PC-9 (cell line): ENCODE data around the gene RTBDN.

Experiments
- CTCF ChIP-seq: fragments of 200-600 bp; sonication (generic); conservative IDR thresholded peaks from 2 replicates; pipeline ENCODE4 v1.6.1; 2017; ENCODE audit warnings: mixed run types, antibody characterized with exemption, mild to moderate bottlenecking, moderate library complexity
- EZH2 ChIP-seq: fragments of 200-600 bp; sonication (generic); IDR thresholded peaks from 2 replicates; pipeline ENCODE4 v1.8.0; 2017; ENCODE audit warnings: antibody characterized with exemption, low read depth

- TF ChIP-seq CTCF (no peak), EZH2 (no peak)
Measured at GRCh38 chr19:12868540-12869112, 34.2 kb upstream of the RTBDN start.
